ENCODE measurements around the gene SLC2A2.

- TF ChIP-seq CTCF (IDR thresholded peaks at IDR 0.05) (no peak), POLR2A (IDR thresholded peaks at IDR 0.05) (no peak)
Measured at GRCh38 chr3:171054231-171054630, 27.7 kb upstream of the SLC2A2 start.
